C4-2B (cell line): ENCODE results near the gene AHDC1.
"Not testable (repeated sequence)": the region's sequence is repeated elsewhere in the genome, so short reads cannot be mapped to it uniquely, and the experiment has no call there.

Experiments used
- ZFX ChIP-seq: fragments of 450-650 bp; IDR thresholded peaks from 2 replicates; pipeline ENCODE4 v1.6.1; 2017
- TF ChIP-seq, protein P1 (sequence below): fragments of 450-650 bp; conservative IDR thresholded peaks from 2 replicates; pipeline ENCODE4 v1.5.1; 2017; ENCODE audit warnings: mild to moderate bottlenecking

DNA sequence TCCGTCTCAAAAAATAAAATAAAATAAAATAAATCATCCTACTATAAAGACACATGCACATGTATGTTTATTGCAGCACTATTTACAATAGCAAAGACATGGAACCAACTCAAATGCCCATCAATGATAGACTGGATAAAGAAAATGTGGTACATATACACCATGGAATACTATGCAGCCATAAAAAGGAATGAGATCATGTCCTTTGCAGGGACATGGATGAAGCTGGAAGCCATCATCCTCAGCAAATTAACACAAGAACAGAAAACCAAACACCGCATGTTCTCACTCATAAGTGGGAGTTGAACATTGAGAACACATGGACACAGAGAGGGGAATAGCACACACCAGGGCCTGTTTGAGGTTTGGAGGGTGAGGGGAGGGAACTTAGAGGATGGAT lies 102.8 kb downstream of the AHDC1 start:
- TF ChIP-seq, protein P1, sequence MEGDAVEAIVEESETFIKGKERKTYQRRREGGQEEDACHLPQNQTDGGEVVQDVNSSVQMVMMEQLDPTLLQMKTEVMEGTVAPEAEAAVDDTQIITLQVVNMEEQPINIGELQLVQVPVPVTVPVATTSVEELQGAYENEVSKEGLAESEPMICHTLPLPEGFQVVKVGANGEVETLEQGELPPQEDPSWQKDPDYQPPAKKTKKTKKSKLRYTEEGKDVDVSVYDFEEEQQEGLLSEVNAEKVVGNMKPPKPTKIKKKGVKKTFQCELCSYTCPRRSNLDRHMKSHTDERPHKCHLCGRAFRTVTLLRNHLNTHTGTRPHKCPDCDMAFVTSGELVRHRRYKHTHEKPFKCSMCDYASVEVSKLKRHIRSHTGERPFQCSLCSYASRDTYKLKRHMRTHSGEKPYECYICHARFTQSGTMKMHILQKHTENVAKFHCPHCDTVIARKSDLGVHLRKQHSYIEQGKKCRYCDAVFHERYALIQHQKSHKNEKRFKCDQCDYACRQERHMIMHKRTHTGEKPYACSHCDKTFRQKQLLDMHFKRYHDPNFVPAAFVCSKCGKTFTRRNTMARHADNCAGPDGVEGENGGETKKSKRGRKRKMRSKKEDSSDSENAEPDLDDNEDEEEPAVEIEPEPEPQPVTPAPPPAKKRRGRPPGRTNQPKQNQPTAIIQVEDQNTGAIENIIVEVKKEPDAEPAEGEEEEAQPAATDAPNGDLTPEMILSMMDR: not testable (repeated sequence)
- TF ChIP-seq ZFX: not testable (repeated sequence)
